Neural crest cell (in vitro differentiated cells): ENCODE results near the gene DYSF. TPM values are rescaled to one million over a fixed set of nuclear protein-coding genes. Genes with fewer than 3 reads are reported as not detected.

Experiments
- DNase-seq: peaks from one replicate; pipeline ENCODE4 v3.0.0; 2021; ENCODE audit warnings: low read depth, mixed read lengths, low spot score
- H3K27ac Mint-ChIP-seq: one replicate; pipeline ENCODE4 v1.8.0; 2021; ENCODE audit warnings: mild to moderate bottlenecking, mixed read lengths; ENCODE audit not compliant: unreplicated experiment
- H3K27me3 Mint-ChIP-seq: 2 replicates; pipeline ENCODE4 v1.8.0; 2021; ENCODE audit warnings: low read depth, mild to moderate bottlenecking, mixed read lengths
- H3K36me3 Mint-ChIP-seq: 2 replicates; pipeline ENCODE4 v1.8.0; 2021; ENCODE audit warnings: low read depth, mild to moderate bottlenecking, mixed read lengths
- H3K4me1 Mint-ChIP-seq: 2 replicates; pipeline ENCODE4 v1.8.0; 2021; ENCODE audit warnings: mixed read lengths
- H3K4me3 Mint-ChIP-seq: one replicate; pipeline ENCODE4 v1.8.0; 2021; ENCODE audit warnings: mild to moderate bottlenecking, mixed read lengths
- H3K9me3 Mint-ChIP-seq: 2 replicates; pipeline ENCODE4 v1.8.0; 2021; ENCODE audit warnings: mixed read lengths
- CTCF ChIP-seq: fragments of 200-600 bp; sonication (generic); conservative IDR thresholded peaks from 2 replicates; pipeline ENCODE4 v1.5.0; 2021; ENCODE audit warnings: antibody characterized with exemption, mild to moderate bottlenecking
- total RNA-seq: library from RNA; stranded (reverse); gene quantifications from 2 replicates; pipeline ENCODE4 v1.2.1, GENCODE V29; 2021

The DYSF gene
- total RNA-seq, 1 donor from 2014 or later = 2.2 TPM

- TF ChIP-seq CTCF = no peak
- Mint-ChIP-seq H3K4me3 (no peak overlapping the region), H3K27me3 (no peaks in the 10 kb centered on the region), H3K36me3 (no peaks in the 10 kb centered on the region), H3K4me1 (no peaks in the 10 kb centered on the region), H3K27ac (no peak overlapping the region), H3K9me3 (peaks cover 2% of the 10 kb centered on the region)
- no peak for DNase-seq
These were observed 181.2 kb downstream of the DYSF start for GRCh38 chr2:71634567-71634966.

GRCh38 chr2:71635798-71636197 lies 182.4 kb downstream of the DYSF start:
- Mint-ChIP-seq H3K27ac (no peak overlapping the region), H3K4me3 (no peak overlapping the region), H3K27me3 (no peaks in the 10 kb centered on the region), H3K9me3 (no peaks in the 10 kb centered on the region), H3K36me3 (no peaks in the 10 kb centered on the region), H3K4me1 (no peaks in the 10 kb centered on the region)
- no peak for TF ChIP-seq CTCF
- no peak for DNase-seq

- H3K27me3 Mint-ChIP-seq = no peaks in the 10 kb centered on the region
- H3K36me3 Mint-ChIP-seq = no peaks in the 10 kb centered on the region
- TF ChIP-seq CTCF = no peak
- H3K4me1 Mint-ChIP-seq = no peaks in the 10 kb centered on the region
- no peak overlapping the region for H3K4me3 Mint-ChIP-seq
- no peaks in the 10 kb centered on the region for H3K9me3 Mint-ChIP-seq
- H3K27ac Mint-ChIP-seq = no peak overlapping the region
- DNase-seq = no peak
These were observed 183.8 kb downstream of the DYSF start for GRCh38 chr2:71637168-71637567.

GRCh38 chr2:71637736-71638135 lies 184.4 kb downstream of the DYSF start:
- no peak for DNase-seq
- Mint-ChIP-seq H3K27ac (no peak overlapping the region), H3K27me3 (no peaks in the 10 kb centered on the region), H3K4me1 (no peaks in the 10 kb centered on the region), H3K9me3 (no peaks in the 10 kb centered on the region), H3K4me3 (no peak overlapping the region), H3K36me3 (no peaks in the 10 kb centered on the region)
- no peak for TF ChIP-seq CTCF

GRCh38 chr2:71639735-71640134 lies 186.4 kb downstream of the DYSF start:
- no peaks in the 10 kb centered on the region for H3K27me3 Mint-ChIP-seq
- H3K4me1 Mint-ChIP-seq = no peaks in the 10 kb centered on the region
- H3K9me3 Mint-ChIP-seq = no peaks in the 10 kb centered on the region
- no peak overlapping the region for H3K4me3 Mint-ChIP-seq
- no peak for TF ChIP-seq CTCF
- H3K36me3 Mint-ChIP-seq = no peaks in the 10 kb centered on the region
- H3K27ac Mint-ChIP-seq = no peak overlapping the region
- no peak for DNase-seq

GRCh38 chr2:71640489-71640888 lies 187.1 kb downstream of the DYSF start:
- Mint-ChIP-seq H3K27me3 (no peaks in the 10 kb centered on the region), H3K4me3 (no peak overlapping the region), H3K36me3 (no peaks in the 10 kb centered on the region), H3K9me3 (no peaks in the 10 kb centered on the region), H3K27ac (no peak overlapping the region), H3K4me1 (no peaks in the 10 kb centered on the region)
- no peak for DNase-seq
- no peak for TF ChIP-seq CTCF
